SK-N-SH (cell line): Measurements from ENCODE around the gene PLCH1. TPM values are rescaled to one million over a fixed set of nuclear protein-coding genes. Genes with fewer than 3 reads are reported as not detected.

Experiments
- CTCF ChIA-PET: fragments of 300-600, 350-600 bp; formaldehyde crosslinking; extraction: SDS; loops from one replicate; lab custom pipeline; 2021; lab: Yijun Ruan, JAX
- POLR2A ChIA-PET: fragments of 350-600 bp; sonication (Branson Sonifier 250); formaldehyde crosslinking; extraction: SDS; loops from one replicate; lab custom pipeline; 2020; ENCODE audit warnings: antibody characterized with exemption, inconsistent platforms; lab: Yijun Ruan, JAX
- DNase-seq: peaks from one replicate; pipeline ENCODE4 v3.0.0; 2012
- H2AFZ ChIP-seq: fragments of 200-600 bp; sonication (generic); 2 replicates; pipeline ENCODE4 v1.8.1; 2016; ENCODE audit warnings: antibody characterized with exemption, mild to moderate bottlenecking, low read depth
- H3F3A ChIP-seq: fragments of 200-600 bp; sonication (generic); replicated peaks from 2 replicates; pipeline ENCODE3; 2016; ENCODE audit warnings: antibody characterized with exemption, mild to moderate bottlenecking; ENCODE audit not compliant: insufficient read depth
- H3K27ac ChIP-seq, 2 experiments: fragments of 200-500 bp in 1 of 2; fragments of 200-600 bp in 1 of 2; sonication (Bioruptor generic) in 1 of 2; sonication (generic), shearing (Covaris generic) in 1 of 2; 2 replicates each; pipeline versions ENCODE4 v1.5.1 to v1.6.1; 2014 to 2016; ENCODE audit warnings: low read depth in 2 of 2, inconsistent platforms in 1 of 2, low read length in 1 of 2, mild to moderate bottlenecking in 1 of 2, mixed read lengths in 1 of 2
- H3K27me3 ChIP-seq: fragments of 200-600 bp; sonication (generic), shearing (Covaris generic); 2 replicates; pipeline ENCODE4 v1.6.1; 2016; ENCODE audit warnings: mixed run types; ENCODE audit not compliant: insufficient read depth
- H3K36me3 ChIP-seq, 2 experiments: fragments of 200-500 bp in 1 of 2; fragments of 200-600 bp in 1 of 2; sonication (Bioruptor generic) in 1 of 2; sonication (generic) in 1 of 2; replicated peaks in 1 of 2; 2 replicates each; pipeline versions ENCODE3 to v1.5.1; 2014 to 2016; ENCODE audit warnings: low read length in 1 of 2, mild to moderate bottlenecking in 1 of 2; ENCODE audit not compliant: insufficient read depth in 2 of 2, control insufficient read depth in 1 of 2
- H3K4me1 ChIP-seq, 2 experiments: fragments of 200-500 bp in 1 of 2; fragments of 200-600 bp in 1 of 2; sonication (Bioruptor generic) in 1 of 2; sonication (generic), shearing (Covaris generic) in 1 of 2; 2 replicates each; pipeline versions ENCODE4 v1.5.1 to v1.6.1; 2014 to 2016; ENCODE audit warnings: low read depth in 1 of 2, low read length in 1 of 2, mixed run types in 1 of 2; ENCODE audit not compliant: insufficient read depth in 2 of 2, control insufficient read depth in 1 of 2
- H3K4me2 ChIP-seq: fragments of 200-600 bp; sonication (generic), shearing (Covaris generic); 2 replicates; pipeline ENCODE4 v1.6.1; 2017; ENCODE audit warnings: mixed run types
- H3K4me3 ChIP-seq, 2 experiments: fragments of 200-500 bp in 1 of 2; fragments of 200-600 bp in 1 of 2; sonication (Bioruptor generic) in 1 of 2; sonication (generic), shearing (Covaris generic) in 1 of 2; 2 replicates each; pipeline versions ENCODE4 v1.5.1 to v1.8.1; 2014 to 2016; ENCODE audit warnings: low read depth in 2 of 2, inconsistent platforms in 1 of 2, low read length in 1 of 2, mild to moderate bottlenecking in 1 of 2, mixed read lengths in 1 of 2, moderate library complexity in 1 of 2
- H3K79me2 ChIP-seq: fragments of 200-600 bp; sonication (generic); 2 replicates; pipeline ENCODE4 v1.8.1; 2017; ENCODE audit warnings: mild to moderate bottlenecking; ENCODE audit not compliant: insufficient read depth
- H3K9ac ChIP-seq: fragments of 200-600 bp; sonication (generic); 2 replicates; pipeline ENCODE4 v1.6.1; 2017; ENCODE audit warnings: mixed run types
- H3K9me2 ChIP-seq: fragments of 200-600 bp; sonication (generic); 2 replicates; pipeline ENCODE4 v1.6.1; 2017; ENCODE audit warnings: mixed run types
- H3K9me3 ChIP-seq: fragments of 200-600 bp; sonication (generic); 2 replicates; pipeline ENCODE4 v1.6.1; 2017; ENCODE audit warnings: mixed run types, mild to moderate bottlenecking, moderate library complexity
- H4K20me1 ChIP-seq: fragments of 200-600 bp; sonication (generic); 2 replicates; pipeline ENCODE4 v1.6.1; 2017; ENCODE audit warnings: mild to moderate bottlenecking, mixed run types; ENCODE audit not compliant: insufficient read depth
- CHD2 ChIP-seq: fragments of 150-350 bp; IDR thresholded peaks from 2 replicates; pipeline ENCODE4 v1.6.1; 2018; ENCODE audit warnings: low read length; ENCODE audit not compliant: partially characterized antibody
- ELF1 ChIP-seq: IDR thresholded peaks from 2 replicates; pipeline ENCODE4 v1.4.0; 2012
- EZH2phosphoT487 ChIP-seq: fragments of 200-600 bp; sonication (generic); IDR thresholded peaks from 2 replicates; pipeline ENCODE4 v1.6.1; 2017; ENCODE audit warnings: low read depth, mixed run types, mild to moderate bottlenecking, antibody characterized with exemption, moderate library complexity, borderline replicate concordance
- FOSL2 ChIP-seq: IDR thresholded peaks from 2 replicates; pipeline ENCODE4 v1.4.0; 2012; ENCODE audit warnings: low read depth, mild to moderate bottlenecking, moderate library complexity, borderline replicate concordance
- FOXM1 ChIP-seq: IDR thresholded peaks from 2 replicates; pipeline ENCODE4 v1.4.0; 2012; ENCODE audit warnings: low read depth, mild to moderate bottlenecking
- GABPA ChIP-seq: IDR thresholded peaks from 2 replicates; pipeline ENCODE4 v1.4.0; 2012; ENCODE audit warnings: low read depth, mild to moderate bottlenecking
- GATA2 ChIP-seq: sonication (generic); formaldehyde crosslinking; IDR thresholded peaks from 2 replicates; pipeline ENCODE4 v1.5.0; 2020; ENCODE audit warnings: mild to moderate bottlenecking, missing genetic modification reagents
- JUND ChIP-seq: IDR thresholded peaks from 2 replicates; pipeline ENCODE4 v1.4.0; 2012
- NFIC ChIP-seq: IDR thresholded peaks from 2 replicates; pipeline ENCODE4 v1.4.0; 2012; ENCODE audit warnings: borderline replicate concordance
- NRF1 ChIP-seq: IDR thresholded peaks from 2 replicates; pipeline ENCODE4 v1.6.1; 2012; ENCODE audit warnings: low read depth, mild to moderate bottlenecking, low read length
- POLR2AphosphoS5 ChIP-seq: IDR thresholded peaks from 2 replicates; pipeline ENCODE4 v1.6.1; 2012; ENCODE audit warnings: low read depth, low read length
- RAD21 ChIP-seq: IDR thresholded peaks from 2 replicates; pipeline ENCODE4 v1.6.1; 2012; ENCODE audit warnings: mild to moderate bottlenecking, low read length
- RCOR1 ChIP-seq: fragments of 150-350 bp; IDR thresholded peaks from 2 replicates; pipeline ENCODE4 v1.6.1; 2017; ENCODE audit warnings: antibody characterized with exemption, low read length
- RFX5 ChIP-seq: IDR thresholded peaks from 2 replicates; pipeline ENCODE4 v1.6.1; 2012; ENCODE audit warnings: mild to moderate bottlenecking, improper control_type of control experiment, low read length
- RXRA ChIP-seq: IDR thresholded peaks from 2 replicates; pipeline ENCODE4 v1.4.0; 2012; ENCODE audit warnings: low read depth, mild to moderate bottlenecking, borderline replicate concordance
- SIN3A ChIP-seq: IDR thresholded peaks from 2 replicates; pipeline ENCODE4 v1.6.1; 2012; ENCODE audit warnings: low read depth, mild to moderate bottlenecking, low read length, moderate library complexity, borderline replicate concordance
- TCF12 ChIP-seq: IDR thresholded peaks from 2 replicates; pipeline ENCODE4 v1.4.0; 2012
- YY1 ChIP-seq: IDR thresholded peaks from 2 replicates; pipeline ENCODE4 v1.4.0; 2012; ENCODE audit warnings: low read depth, mild to moderate bottlenecking
- WGBS: methylation state at CpG from one replicate; pipeline ENCODE4 v1.1.6; 2017; ENCODE audit warnings: low lambda C conversion rate; 5-methylcytosine and 5-hydroxymethylcytosine counted together
- polyA plus RNA-seq, 3 experiments: library from polyadenylated mRNA; depleted of rRNA; stranded (reverse); fragments of >200 nt; gene quantifications; 2 replicates each; pipeline ENCODE4 v1.2.3, GENCODE V29; 2012
- TF ChIP-seq, protein P1 (sequence below): IDR thresholded peaks from 2 replicates; pipeline ENCODE4 v1.6.1; 2012; ENCODE audit warnings: mild to moderate bottlenecking, low read depth, low read length, moderate library complexity
- TF ChIP-seq, protein P2 (sequence below): fragments of 150-350 bp; IDR thresholded peaks from 2 replicates; pipeline ENCODE4 v1.6.1; 2017; ENCODE audit warnings: antibody characterized with exemption, low read length, low read depth, borderline replicate concordance
- TF ChIP-seq, protein P3 (sequence below): IDR thresholded peaks from 2 replicates; pipeline ENCODE4 v1.4.0; 2012; ENCODE audit warnings: low read depth, borderline replicate concordance

Gene PLCH1
- polyA plus RNA-seq, 1 of the 3 experiments (the other 2 are of a cell fraction): 0.26 TPM

DNA sequence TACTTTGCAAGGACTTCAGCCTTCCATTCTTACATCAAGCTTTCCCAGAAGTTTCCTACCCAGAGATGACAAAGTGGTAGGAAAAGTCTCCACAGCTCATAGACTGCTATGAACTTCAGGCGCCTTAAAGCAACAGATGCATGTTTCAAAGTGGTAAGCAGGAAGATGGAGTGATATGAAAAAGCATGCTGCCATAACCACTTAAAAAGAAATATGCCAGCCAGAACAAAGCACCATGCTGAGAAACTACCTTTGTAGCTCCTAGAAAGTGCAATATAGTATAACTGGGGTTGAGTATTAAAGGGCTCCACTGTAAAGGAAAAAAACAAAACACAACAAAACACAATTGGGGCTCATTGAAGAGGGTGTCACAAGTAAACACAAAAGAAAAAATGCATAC, 259.0 kb downstream of the PLCH1 start:
- H3K4me1 ChIP-seq: peaks cover 0 to 4% of the 10 kb centered on the region in 2 experiments; a peak in 2 of 4 replicates
- no peak overlapping the region for H2AFZ ChIP-seq
- no peaks in the 10 kb centered on the region for H3F3A ChIP-seq
- no peaks in the 10 kb centered on the region for H3K9me2 ChIP-seq
- H3K9ac ChIP-seq: no peak overlapping the region
- no peaks in the 10 kb centered on the region for H3K9me3 ChIP-seq
- TF ChIP-seq RFX5 (no peak), NRF1 (no peak), RAD21 (no peak), ELF1 (no peak), GABPA (no peak), SIN3A (no peak), NFIC (no peak)
- TF ChIP-seq, protein P1, sequence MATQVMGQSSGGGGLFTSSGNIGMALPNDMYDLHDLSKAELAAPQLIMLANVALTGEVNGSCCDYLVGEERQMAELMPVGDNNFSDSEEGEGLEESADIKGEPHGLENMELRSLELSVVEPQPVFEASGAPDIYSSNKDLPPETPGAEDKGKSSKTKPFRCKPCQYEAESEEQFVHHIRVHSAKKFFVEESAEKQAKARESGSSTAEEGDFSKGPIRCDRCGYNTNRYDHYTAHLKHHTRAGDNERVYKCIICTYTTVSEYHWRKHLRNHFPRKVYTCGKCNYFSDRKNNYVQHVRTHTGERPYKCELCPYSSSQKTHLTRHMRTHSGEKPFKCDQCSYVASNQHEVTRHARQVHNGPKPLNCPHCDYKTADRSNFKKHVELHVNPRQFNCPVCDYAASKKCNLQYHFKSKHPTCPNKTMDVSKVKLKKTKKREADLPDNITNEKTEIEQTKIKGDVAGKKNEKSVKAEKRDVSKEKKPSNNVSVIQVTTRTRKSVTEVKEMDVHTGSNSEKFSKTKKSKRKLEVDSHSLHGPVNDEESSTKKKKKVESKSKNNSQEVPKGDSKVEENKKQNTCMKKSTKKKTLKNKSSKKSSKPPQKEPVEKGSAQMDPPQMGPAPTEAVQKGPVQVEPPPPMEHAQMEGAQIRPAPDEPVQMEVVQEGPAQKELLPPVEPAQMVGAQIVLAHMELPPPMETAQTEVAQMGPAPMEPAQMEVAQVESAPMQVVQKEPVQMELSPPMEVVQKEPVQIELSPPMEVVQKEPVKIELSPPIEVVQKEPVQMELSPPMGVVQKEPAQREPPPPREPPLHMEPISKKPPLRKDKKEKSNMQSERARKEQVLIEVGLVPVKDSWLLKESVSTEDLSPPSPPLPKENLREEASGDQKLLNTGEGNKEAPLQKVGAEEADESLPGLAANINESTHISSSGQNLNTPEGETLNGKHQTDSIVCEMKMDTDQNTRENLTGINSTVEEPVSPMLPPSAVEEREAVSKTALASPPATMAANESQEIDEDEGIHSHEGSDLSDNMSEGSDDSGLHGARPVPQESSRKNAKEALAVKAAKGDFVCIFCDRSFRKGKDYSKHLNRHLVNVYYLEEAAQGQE: no peak
- no peaks in the 10 kb centered on the region for H3K27me3 ChIP-seq
- CTCF ChIA-PET: no interaction called here
- H3K4me3 ChIP-seq: no peak overlapping the region
- H4K20me1 ChIP-seq: no peaks in the 10 kb centered on the region
- no peak overlapping the region for H3K4me2 ChIP-seq
- no peaks in the 10 kb centered on the region for H3K36me3 ChIP-seq
- H3K27ac ChIP-seq: no peak overlapping the region
- no peak for DNase-seq
- H3K79me2 ChIP-seq: no peaks in the 10 kb centered on the region
- POLR2A ChIA-PET: no interaction called here
- WGBS: 90% methylated on average over 1 of the region's 1 CpG

DNA sequence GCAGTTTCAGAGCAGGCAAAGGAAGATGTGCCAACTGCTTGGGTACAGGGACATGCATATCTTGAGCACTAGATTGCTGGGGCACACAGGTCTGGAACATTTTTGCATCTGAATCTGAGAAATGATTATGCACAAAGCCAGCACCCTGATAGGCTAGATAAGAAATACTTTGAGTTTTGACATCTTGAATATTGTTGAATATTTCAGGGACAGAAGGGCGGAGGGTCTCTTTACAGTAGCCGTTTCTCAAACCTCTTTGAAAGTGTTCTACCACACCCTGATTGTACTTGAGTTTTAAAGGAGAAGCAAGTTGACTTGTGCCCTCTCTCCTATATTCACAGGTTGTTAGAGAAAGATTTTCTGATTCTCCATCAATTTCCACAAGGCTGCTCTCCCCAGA, 263.3 kb downstream of the PLCH1 start:
- Histone ChIP-seq H3F3A (no peaks in the 10 kb centered on the region), H3K36me3 (no peaks in the 10 kb centered on the region), H3K9me2 (no peaks in the 10 kb centered on the region), H3K4me1 (peaks cover 0 to 4% of the 10 kb centered on the region in 2 experiments; a peak in 2 of 4 replicates), H2AFZ (no peak overlapping the region), H3K79me2 (no peaks in the 10 kb centered on the region), H3K27me3 (no peaks in the 10 kb centered on the region), H3K27ac (no peak overlapping the region), H3K4me3 (no peak overlapping the region), H4K20me1 (no peaks in the 10 kb centered on the region), H3K4me2 (no peak overlapping the region), H3K9ac (no peak overlapping the region), H3K9me3 (no peaks in the 10 kb centered on the region)
- CTCF ChIA-PET: no interaction called here
- no peak for TF ChIP-seq JUND
- TF ChIP-seq FOSL2: no peak
- no peak for TF ChIP-seq GATA2
- no peak for TF ChIP-seq RCOR1
- no peak for TF ChIP-seq RAD21
- no peak for TF ChIP-seq TCF12
- TF ChIP-seq RXRA: no peak
- TF ChIP-seq FOXM1: no peak
- no peak for TF ChIP-seq POLR2AphosphoS5
- TF ChIP-seq, protein P2, sequence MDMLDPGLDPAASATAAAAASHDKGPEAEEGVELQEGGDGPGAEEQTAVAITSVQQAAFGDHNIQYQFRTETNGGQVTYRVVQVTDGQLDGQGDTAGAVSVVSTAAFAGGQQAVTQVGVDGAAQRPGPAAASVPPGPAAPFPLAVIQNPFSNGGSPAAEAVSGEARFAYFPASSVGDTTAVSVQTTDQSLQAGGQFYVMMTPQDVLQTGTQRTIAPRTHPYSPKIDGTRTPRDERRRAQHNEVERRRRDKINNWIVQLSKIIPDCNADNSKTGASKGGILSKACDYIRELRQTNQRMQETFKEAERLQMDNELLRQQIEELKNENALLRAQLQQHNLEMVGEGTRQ: no peak
- TF ChIP-seq CHD2: no peak
- TF ChIP-seq, protein P3, sequence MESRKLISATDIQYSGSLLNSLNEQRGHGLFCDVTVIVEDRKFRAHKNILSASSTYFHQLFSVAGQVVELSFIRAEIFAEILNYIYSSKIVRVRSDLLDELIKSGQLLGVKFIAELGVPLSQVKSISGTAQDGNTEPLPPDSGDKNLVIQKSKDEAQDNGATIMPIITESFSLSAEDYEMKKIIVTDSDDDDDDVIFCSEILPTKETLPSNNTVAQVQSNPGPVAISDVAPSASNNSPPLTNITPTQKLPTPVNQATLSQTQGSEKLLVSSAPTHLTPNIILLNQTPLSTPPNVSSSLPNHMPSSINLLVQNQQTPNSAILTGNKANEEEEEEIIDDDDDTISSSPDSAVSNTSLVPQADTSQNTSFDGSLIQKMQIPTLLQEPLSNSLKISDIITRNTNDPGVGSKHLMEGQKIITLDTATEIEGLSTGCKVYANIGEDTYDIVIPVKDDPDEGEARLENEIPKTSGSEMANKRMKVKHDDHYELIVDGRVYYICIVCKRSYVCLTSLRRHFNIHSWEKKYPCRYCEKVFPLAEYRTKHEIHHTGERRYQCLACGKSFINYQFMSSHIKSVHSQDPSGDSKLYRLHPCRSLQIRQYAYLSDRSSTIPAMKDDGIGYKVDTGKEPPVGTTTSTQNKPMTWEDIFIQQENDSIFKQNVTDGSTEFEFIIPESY: no peak
- no peak for TF ChIP-seq EZH2phosphoT487
- TF ChIP-seq YY1: no peak
- TF ChIP-seq NRF1: no peak
- 69% methylated on average over 2 of the region's 2 CpGs for WGBS
- no peak for DNase-seq
- POLR2A ChIA-PET: no interaction called here
